NCI-H128 (cell line): ENCODE measurements around the gene PHTF2.
"Not testable (repeated sequence)": the region's sequence is repeated elsewhere in the genome, so short reads cannot be mapped to it uniquely, and the experiment has no call there.

ENCODE experiments used
- DNase-seq: peaks from one replicate; lab custom pipeline; 2025; ENCODE audit not compliant: unreplicated experiment; lab: John Stamatoyannopoulos, UW

The PHTF2 gene

DNA sequence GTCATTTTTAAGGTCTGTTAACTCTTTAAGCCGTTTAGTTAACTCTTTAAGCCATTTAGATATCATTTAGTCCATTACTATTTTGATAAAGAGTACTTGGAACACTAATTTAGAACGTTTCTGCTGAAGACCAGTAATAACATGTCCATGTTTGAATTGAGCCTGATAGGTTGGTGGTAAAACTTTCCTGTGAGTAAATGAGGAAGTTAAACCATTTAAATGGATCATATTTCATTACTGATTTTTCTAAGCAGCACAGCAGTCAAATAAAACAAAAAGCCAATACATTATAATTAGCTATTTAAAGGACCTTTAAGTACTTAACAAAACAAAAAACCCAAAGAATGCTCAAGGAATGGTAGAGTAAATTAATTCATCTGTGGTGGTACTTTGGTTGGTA, 29.4 kb downstream of the PHTF2 start:
- DNase-seq, result no peak

GRCh38 chr7:77830649-77831355, 32.2 kb downstream of the PHTF2 start:
- DNase-seq, result no peak

GRCh38 chr7:77831481-77831880, 32.9 kb downstream of the PHTF2 start:
- no peak for DNase-seq

GRCh38 chr7:77831953-77832352, 33.4 kb downstream of the PHTF2 start:
- no peak for DNase-seq

DNA sequence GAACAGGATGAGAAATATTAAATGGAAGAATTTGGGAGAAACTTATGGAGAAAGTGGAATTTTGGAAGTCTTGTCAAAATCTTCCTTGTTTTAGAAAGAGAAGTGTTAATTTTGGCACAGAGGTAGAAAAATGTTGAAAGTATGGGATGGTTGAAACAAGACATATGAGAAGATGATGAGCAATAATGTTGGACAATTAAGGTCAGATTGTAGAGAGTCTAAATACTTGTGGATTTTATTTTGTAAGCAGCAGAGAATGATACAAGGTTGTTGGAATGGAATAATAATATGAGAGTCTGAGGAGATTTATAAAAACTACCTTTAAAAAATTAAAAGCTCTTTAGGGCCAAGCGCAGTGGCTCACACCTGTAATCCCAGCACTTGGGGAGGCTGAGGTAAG, 34.6 kb downstream of the PHTF2 start:
- no peak for DNase-seq

DNA sequence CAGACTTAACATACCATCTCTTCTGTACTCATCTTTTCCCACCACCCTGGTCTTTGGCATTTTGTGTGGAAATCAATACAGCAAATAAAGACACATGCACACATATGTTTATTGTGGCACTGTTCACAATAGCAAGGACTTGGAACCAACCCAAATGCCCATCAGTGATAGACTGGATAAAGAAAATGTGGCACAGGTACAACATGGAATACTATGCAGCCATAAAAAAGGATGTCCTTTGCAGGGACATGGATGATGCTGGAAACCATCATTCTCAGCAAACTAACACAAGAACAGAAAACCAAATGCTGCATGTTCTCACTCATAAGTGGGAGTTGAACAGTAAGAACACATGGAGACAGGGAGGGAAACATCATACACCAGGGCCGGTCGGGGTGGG, 37.9 kb downstream of the PHTF2 start:
- not testable (repeated sequence) for DNase-seq

DNA sequence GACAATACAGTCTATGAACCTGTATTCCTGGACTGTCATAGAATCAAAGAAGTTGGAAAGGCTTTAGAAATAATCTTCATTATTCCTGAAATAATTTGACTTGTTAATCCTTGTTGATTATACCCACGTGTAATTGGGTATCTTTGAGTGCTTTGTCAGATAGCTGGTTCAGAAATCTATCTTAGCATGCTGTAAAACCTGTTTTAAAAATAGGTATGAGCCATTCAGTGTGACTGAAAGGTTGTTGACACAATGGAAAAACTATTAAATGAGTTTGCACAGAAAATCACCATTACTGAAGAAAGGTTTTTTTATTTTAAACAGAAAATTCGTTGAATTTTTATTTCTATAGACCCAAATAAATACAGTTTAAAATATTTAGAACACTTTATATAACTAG, 38.7 kb downstream of the PHTF2 start:
- no peak for DNase-seq

GRCh38 chr7:77837966-77838365, 39.4 kb downstream of the PHTF2 start:
- no peak for DNase-seq

DNA sequence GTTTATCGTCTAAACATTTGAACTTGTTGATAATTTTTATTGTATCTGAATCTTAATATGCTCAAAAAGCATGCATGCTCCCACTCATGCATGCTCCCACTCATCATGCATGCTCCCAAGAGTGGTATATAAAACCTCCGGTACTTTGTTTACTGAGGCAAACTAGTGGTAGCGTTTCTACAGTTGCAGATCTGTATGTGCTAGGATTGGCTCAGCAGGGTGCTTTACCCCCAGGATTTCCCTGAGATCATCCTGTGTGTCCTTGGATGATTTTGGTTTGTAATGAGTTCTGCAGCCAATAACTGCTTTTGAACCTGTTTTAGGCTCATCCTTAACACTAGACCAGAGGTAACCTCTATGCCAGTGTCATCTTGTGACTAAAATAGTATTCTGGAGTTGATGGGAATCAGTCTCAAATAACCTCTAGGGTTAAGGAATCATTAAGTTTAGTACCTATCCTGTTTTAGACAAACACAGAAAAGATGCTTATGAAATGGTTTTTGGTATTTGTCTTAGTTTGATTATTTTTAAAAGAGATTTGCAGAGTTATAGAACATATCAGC, 40.4 kb downstream of the PHTF2 start:
- DNase-seq, result no peak

- no peak for DNase-seq
Observed at GRCh38 chr7:77839919-77840318, 41.3 kb downstream of the PHTF2 start.

- no peak for DNase-seq
Observed at GRCh38 chr7:77843194-77843593, 44.6 kb downstream of the PHTF2 start.

GRCh38 chr7:77846317-77847092, 47.9 kb downstream of the PHTF2 start:
- DNase-seq, result no peak

GRCh38 chr7:77855371-77856083, 57.0 kb downstream of the PHTF2 start:
- DNase-seq, result no peak

- no peak for DNase-seq
Observed at GRCh38 chr7:77858278-77858677, 59.7 kb downstream of the PHTF2 start.

DNA sequence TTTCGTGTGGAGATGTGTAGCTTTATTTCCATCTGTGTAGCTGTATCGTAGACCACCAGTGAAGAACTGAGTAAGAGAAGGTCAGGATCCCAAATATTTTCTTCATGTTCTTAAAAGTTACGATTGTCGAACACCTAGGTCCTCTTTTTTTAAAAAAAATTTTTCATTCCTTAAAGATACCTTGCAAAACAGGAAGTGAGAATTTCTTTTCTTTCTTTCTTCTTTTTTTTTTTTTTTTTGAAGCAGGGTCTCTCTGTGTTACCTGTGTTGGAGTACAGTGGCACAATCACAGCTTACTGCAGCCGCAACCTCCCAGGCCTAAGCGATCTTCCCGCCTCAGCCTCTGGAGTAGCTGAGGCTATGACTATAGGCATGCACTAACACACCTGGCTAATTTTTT, 60.8 kb downstream of the PHTF2 start:
- DNase-seq, result no peak

- DNase-seq, result no peak
Observed at GRCh38 chr7:77862691-77863090, 64.1 kb downstream of the PHTF2 start.

DNA sequence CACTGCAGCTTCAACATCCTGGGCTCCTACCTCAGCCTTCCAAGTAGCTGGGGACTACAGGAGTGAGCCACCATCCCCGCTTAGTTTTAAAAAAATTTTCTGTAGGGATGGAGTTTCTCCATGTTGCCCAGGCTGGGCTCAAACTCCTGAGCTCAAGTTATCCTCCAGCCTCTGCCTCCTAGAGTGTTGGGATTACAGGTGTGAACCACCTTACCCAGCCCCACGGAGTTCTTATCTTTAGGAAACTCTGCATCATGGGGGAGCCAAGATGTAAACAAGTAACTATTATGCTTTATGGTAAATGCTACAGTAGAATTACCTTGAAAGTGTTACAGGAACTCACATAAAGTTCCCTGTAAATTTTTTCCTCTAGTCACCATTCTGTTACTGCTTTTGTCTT, 65.3 kb downstream of the PHTF2 start:
- DNase-seq, result no peak

- no peak for DNase-seq
Observed at GRCh38 chr7:77866370-77866769, 67.8 kb downstream of the PHTF2 start.

- no peak for DNase-seq
Observed at GRCh38 chr7:77866786-77867536, 68.4 kb downstream of the PHTF2 start.

DNA sequence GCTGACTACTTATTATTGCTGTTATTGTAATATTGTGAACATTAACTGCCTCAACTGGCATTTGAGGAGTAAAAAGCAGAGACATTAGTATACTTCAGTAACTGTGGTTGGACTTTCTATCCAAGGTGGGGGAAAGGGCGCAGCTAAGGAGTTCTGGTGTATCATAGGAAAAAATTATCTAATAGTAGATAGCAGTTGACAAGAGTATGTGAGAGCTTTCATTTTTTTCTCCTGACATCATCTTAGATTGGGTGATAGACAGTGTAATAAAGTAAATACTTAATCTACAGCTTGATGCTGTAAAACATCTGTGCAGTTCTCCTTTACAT, 68.9 kb downstream of the PHTF2 start:
- DNase-seq, result no peak

DNA sequence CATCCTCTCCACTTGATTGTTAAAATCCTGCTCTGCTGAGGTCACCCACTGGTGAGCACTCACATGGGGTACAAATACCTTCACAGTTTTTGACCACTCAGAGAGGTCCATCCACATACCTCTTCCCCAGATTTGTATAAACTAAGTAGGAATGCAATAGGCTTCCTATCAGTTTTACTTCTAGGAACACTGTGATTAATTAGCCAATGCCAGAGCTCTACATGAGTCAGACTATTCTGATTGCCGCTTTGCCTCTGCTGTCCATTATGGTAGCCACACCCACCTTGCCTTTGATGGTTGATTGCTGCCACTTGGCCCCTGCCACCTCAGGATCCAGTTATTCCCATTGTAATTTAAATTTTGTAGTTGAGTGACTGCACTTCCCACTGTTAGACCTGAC, 73.7 kb downstream of the PHTF2 start:
- DNase-seq, result not testable (repeated sequence)
